ENCODE results near the gene MZT2B. TPM values are rescaled to one million over a fixed set of nuclear protein-coding genes. Genes with fewer than 3 reads are reported as not detected.
"Not testable (repeated sequence)": the region's sequence is repeated elsewhere in the genome, so short reads cannot be mapped to it uniquely, and the experiment has no call there.

The MZT2B gene
- polyA plus RNA-seq, 3 donors: 28.8 to 66.8 (median 64.9) TPM

DNA sequence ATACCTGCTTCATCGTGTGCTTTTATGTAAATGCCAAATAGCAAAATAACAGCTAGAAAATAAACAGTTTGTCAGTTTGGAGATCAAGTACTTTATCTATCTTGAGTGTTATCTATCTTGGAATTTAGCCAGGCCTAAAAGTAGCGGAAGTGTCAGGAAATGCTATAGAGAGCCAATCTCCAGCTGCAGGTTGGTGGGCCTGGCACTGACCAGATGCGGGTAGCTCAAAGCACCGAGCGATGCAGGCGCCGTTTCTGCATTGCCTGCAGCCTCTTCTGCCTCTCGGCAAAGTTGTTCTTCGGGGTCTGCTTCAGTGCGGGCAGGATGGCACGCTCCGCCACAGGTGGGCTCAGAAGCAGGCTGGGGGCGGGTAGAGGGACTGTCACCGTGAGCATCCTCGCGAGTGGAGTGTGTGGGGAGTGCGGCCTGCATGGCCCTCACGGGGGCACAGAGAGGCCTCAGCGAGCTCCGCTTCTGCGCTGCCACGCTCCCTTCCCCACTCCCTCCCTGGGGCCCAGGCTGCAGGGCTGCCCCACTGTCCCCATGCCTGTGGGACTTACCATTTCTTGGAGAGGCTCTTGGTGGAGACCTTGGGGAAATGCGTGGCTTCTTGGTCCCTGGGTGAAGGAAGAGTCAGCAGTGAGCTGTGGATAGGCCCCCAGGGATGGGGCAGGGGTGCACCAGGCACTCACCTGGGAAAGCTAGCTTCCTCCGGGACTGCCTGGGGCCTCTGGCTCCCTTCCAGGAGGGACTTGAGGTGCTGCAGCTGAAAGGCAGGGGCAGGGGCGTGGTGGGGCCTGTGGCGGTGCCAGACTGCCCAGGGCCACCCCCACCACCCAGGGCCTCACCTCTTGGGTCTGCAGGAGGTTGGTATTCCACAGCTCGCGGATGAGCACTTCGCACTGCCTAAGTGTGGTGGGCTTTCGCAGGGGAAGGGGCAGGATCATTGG, 42.5 kb upstream of the MZT2B start:
- intact Hi-C loops (cut with micrococcal nuclease); H3K4me1 Mint-ChIP-seq: not testable (repeated sequence)

DNA sequence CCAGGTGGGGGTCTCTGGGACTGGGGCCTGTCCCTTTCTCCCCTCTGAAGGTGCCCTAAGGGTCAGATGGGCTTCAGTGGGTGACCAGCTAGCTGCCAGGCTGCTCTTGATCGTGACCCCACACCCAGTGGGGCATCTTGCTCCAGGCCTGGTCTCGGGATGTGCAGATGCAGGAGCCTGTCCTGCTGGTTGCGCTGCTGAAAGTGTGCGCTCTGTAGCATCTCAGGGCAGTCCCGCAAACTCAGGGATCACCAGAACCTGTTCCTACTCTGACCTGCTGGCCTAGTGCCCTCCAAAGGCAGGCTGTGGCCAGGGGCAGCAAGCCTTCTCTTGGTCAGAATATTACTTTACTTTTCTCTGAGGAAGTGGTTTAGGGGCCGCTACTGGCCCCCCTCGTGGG, 41.5 kb upstream of the MZT2B start:
- H3K27ac Mint-ChIP-seq; H3K27ac ChIP-seq (ENCODE audit: low read depth in 1 of 2, low read length in 2 of 2); H4K20me1 ChIP-seq (ENCODE audit: insufficient read depth, low read length); H3K36me3 ChIP-seq (replicated peaks in 1 of 2; ENCODE audit: control insufficient read depth in 1 of 2, insufficient read depth in 2 of 2, low read length in 2 of 2); H3K79me2 ChIP-seq (ENCODE audit: insufficient read depth, low read length); H3K9me3 ChIP-seq (replicated peaks in 1 of 2; ENCODE audit: control insufficient read depth in 1 of 2, insufficient read depth in 1 of 2, low read length in 2 of 2); DNase-seq; H3K4me3 ChIP-seq (replicated peaks in 1 of 3; ENCODE audit: low read depth in 2 of 3, low read length in 3 of 3); H3K4me3 Mint-ChIP-seq; H3K4me1 ChIP-seq (ENCODE audit: control insufficient read depth in 1 of 2, insufficient read depth in 2 of 2, low read length in 2 of 2); H3K4me2 ChIP-seq (replicated peaks; ENCODE audit: extremely low read depth, low read length, poor library complexity, severe bottlenecking); H3K36me3 Mint-ChIP-seq; H3K9ac ChIP-seq (ENCODE audit: insufficient read depth, low read length, poor library complexity, severe bottlenecking); intact Hi-C loops (cut with micrococcal nuclease); H2AFZ ChIP-seq (ENCODE audit: insufficient read depth, low read depth, low read length, poor library complexity, severe bottlenecking): not testable (repeated sequence)
- 40% methylated on average over 1 of the region's 7 CpGs for WGBS (ENCODE audit: insufficient coverage)
- H3K27me3 ChIP-seq (ENCODE audit: control insufficient read depth in 2 of 2, insufficient read depth in 2 of 2, low read length in 2 of 2): peaks cover 9 to 21% of the 10 kb centered on the region in 2 donors
- Mint-ChIP-seq H3K4me1 (peaks cover 12% of the 10 kb centered on the region), H3K9me3 (peaks cover 0 to 10% (median 3%) of the 10 kb centered on the region in 7 donors), H3K27me3 (ENCODE audit: low read depth in 3 of 3) (peaks cover 22 to 34% (median 29%) of the 10 kb centered on the region in 3 donors)

More for the DNA sequence above, 42.5 kb upstream of the MZT2B start:
- not testable (repeated sequence) for DNase-seq; H3K4me3 ChIP-seq (replicated peaks in 1 of 3; ENCODE audit: low read depth in 2 of 3, low read length in 3 of 3); H3K4me1 ChIP-seq (ENCODE audit: control insufficient read depth in 1 of 2, insufficient read depth in 2 of 2, low read length in 2 of 2); H3K9me3 Mint-ChIP-seq; H3K27ac Mint-ChIP-seq; H3K9ac ChIP-seq (ENCODE audit: insufficient read depth, low read length, poor library complexity, severe bottlenecking); H3K79me2 ChIP-seq (ENCODE audit: insufficient read depth, low read length); H4K20me1 ChIP-seq (ENCODE audit: insufficient read depth, low read length); H3K4me2 ChIP-seq (replicated peaks; ENCODE audit: extremely low read depth, low read length, poor library complexity, severe bottlenecking); H2AFZ ChIP-seq (ENCODE audit: insufficient read depth, low read depth, low read length, poor library complexity, severe bottlenecking); H3K36me3 Mint-ChIP-seq; H3K4me3 Mint-ChIP-seq; H3K27ac ChIP-seq (ENCODE audit: low read depth in 1 of 2, low read length in 2 of 2); H3K9me3 ChIP-seq (replicated peaks in 1 of 2; ENCODE audit: control insufficient read depth in 1 of 2, insufficient read depth in 1 of 2, low read length in 2 of 2); H3K36me3 ChIP-seq (replicated peaks in 1 of 2; ENCODE audit: control insufficient read depth in 1 of 2, insufficient read depth in 2 of 2, low read length in 2 of 2)
- H3K27me3 Mint-ChIP-seq (ENCODE audit: low read depth in 3 of 3): peaks cover 17 to 27% (median 24%) of the 10 kb centered on the region in 3 donors
- 89% methylated on average over 16 of the region's 30 CpGs for WGBS (ENCODE audit: insufficient coverage)
- H3K27me3 ChIP-seq (ENCODE audit: control insufficient read depth in 2 of 2, insufficient read depth in 2 of 2, low read length in 2 of 2): peaks cover 5 to 15% of the 10 kb centered on the region in 2 donors

DNA sequence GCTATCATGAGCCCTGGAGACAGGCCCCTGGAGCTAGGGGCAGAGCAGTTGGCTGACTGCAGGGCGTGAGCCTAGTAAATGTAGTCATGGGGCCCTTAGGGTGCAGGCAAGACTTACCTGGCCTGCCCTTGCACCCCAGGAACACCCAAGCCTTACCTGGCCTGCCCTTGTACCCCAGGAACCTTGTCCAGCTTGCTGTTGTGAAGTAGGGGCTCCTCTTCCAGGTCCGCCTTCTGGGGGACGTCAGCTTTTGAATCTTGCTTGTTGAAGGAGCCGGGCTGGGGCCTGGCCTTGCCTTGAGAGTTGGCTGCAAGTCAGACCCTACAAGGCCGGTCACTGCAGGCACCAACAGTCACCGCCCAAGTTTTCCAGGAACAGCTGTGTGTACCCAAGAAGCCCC, 41.1 kb upstream of the MZT2B start:
- intact Hi-C loops (cut with micrococcal nuclease); DNase-seq; H3K4me3 Mint-ChIP-seq; H3K27ac ChIP-seq (ENCODE audit: low read depth in 1 of 2, low read length in 2 of 2); H3K4me1 ChIP-seq (ENCODE audit: control insufficient read depth in 1 of 2, insufficient read depth in 2 of 2, low read length in 2 of 2); H2AFZ ChIP-seq (ENCODE audit: insufficient read depth, low read depth, low read length, poor library complexity, severe bottlenecking); H4K20me1 ChIP-seq (ENCODE audit: insufficient read depth, low read length); H3K36me3 ChIP-seq (replicated peaks in 1 of 2; ENCODE audit: control insufficient read depth in 1 of 2, insufficient read depth in 2 of 2, low read length in 2 of 2); H3K27ac Mint-ChIP-seq; H3K9ac ChIP-seq (ENCODE audit: insufficient read depth, low read length, poor library complexity, severe bottlenecking); H3K9me3 ChIP-seq (replicated peaks in 1 of 2; ENCODE audit: control insufficient read depth in 1 of 2, insufficient read depth in 1 of 2, low read length in 2 of 2); H3K79me2 ChIP-seq (ENCODE audit: insufficient read depth, low read length); H3K36me3 Mint-ChIP-seq; H3K9me3 Mint-ChIP-seq; H3K4me2 ChIP-seq (replicated peaks; ENCODE audit: extremely low read depth, low read length, poor library complexity, severe bottlenecking); H3K4me3 ChIP-seq (replicated peaks in 1 of 3; ENCODE audit: low read depth in 2 of 3, low read length in 3 of 3): not testable (repeated sequence)
- WGBS (ENCODE audit: insufficient coverage): no CpG with 5 or more reads among the region's 6 CpGs
- Mint-ChIP-seq H3K4me1 (peaks cover 12% of the 10 kb centered on the region), H3K27me3 (ENCODE audit: low read depth in 3 of 3) (peaks cover 26 to 37% (median 33%) of the 10 kb centered on the region in 3 donors)
- H3K27me3 ChIP-seq (ENCODE audit: control insufficient read depth in 2 of 2, insufficient read depth in 2 of 2, low read length in 2 of 2): peaks cover 11 to 26% of the 10 kb centered on the region in 2 donors

DNA sequence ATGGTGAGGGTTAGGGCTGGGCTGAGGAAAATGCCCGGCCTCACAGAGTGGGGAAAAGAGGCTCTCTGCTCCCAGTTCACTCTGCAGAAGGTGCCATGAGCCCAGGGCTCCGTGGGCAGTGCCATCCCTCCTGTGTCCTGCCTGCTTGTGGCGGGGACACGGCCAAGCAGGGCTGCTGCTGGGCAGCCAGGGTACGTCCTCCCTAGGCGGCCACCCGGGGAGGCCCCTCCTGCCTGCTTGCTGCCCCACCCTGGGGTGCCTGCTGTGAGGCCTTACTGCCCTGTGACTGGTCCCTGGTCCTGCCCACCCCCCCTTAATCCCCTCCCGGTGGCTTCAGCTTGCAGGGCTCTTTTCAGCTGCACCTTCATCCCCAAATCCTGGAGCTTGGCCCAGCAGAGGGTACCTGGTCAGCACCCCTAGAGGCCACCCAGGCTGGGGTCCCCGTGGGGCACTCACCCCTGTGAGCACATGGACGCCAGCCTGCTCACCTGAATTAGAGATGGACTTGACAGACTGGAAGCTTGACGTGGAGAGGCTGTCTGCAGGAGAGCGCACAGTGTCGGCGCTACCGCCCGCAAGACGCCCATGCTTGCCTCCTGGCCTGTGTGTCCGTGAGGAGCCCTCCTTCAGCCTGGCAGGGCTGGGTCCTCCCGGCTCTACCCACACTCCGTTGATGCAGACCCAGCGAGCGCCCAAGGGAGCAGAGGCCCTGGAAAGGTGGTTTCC, 40.3 kb upstream of the MZT2B start:
- H3K4me2 ChIP-seq (replicated peaks; ENCODE audit: extremely low read depth, low read length, poor library complexity, severe bottlenecking); H3K4me3 ChIP-seq (replicated peaks in 1 of 3; ENCODE audit: low read depth in 2 of 3, low read length in 3 of 3); H3K9me3 ChIP-seq (replicated peaks in 1 of 2; ENCODE audit: control insufficient read depth in 1 of 2, insufficient read depth in 1 of 2, low read length in 2 of 2); H3K36me3 Mint-ChIP-seq; H3K27ac Mint-ChIP-seq; H4K20me1 ChIP-seq (ENCODE audit: insufficient read depth, low read length); DNase-seq; H3K27ac ChIP-seq (ENCODE audit: low read depth in 1 of 2, low read length in 2 of 2); H3K4me3 Mint-ChIP-seq; H3K9ac ChIP-seq (ENCODE audit: insufficient read depth, low read length, poor library complexity, severe bottlenecking); H2AFZ ChIP-seq (ENCODE audit: insufficient read depth, low read depth, low read length, poor library complexity, severe bottlenecking); H3K4me1 ChIP-seq (ENCODE audit: control insufficient read depth in 1 of 2, insufficient read depth in 2 of 2, low read length in 2 of 2); H3K79me2 ChIP-seq (ENCODE audit: insufficient read depth, low read length); H3K36me3 ChIP-seq (replicated peaks in 1 of 2; ENCODE audit: control insufficient read depth in 1 of 2, insufficient read depth in 2 of 2, low read length in 2 of 2); intact Hi-C loops (cut with micrococcal nuclease): not testable (repeated sequence)
- Mint-ChIP-seq H3K4me1 (peaks cover 12% of the 10 kb centered on the region), H3K9me3 (peaks cover 0 to 11% (median 6%) of the 10 kb centered on the region in 7 donors), H3K27me3 (ENCODE audit: low read depth in 3 of 3) (peaks cover 33 to 45% (median 37%) of the 10 kb centered on the region in 3 donors)
- peaks cover 12 to 31% of the 10 kb centered on the region in 2 donors for H3K27me3 ChIP-seq (ENCODE audit: control insufficient read depth in 2 of 2, insufficient read depth in 2 of 2, low read length in 2 of 2)
- WGBS (ENCODE audit: insufficient coverage): 88% methylated on average over 4 of the region's 22 CpGs

Data from CD14-positive monocyte (primary cell).